SH-SY5Y (cell line): ENCODE results near the gene ARPC2.

Experiments
- GATA2 ChIP-seq: IDR thresholded peaks from 2 replicates; pipeline ENCODE4 v1.6.1; 2011; ENCODE audit warnings: mild to moderate bottlenecking, low read depth, low read length
- GATA3 ChIP-seq: IDR thresholded peaks from 2 replicates; pipeline ENCODE4 v1.6.1; 2011; ENCODE audit warnings: low read depth, mild to moderate bottlenecking, low read length, moderate library complexity

GRCh38 chr2:218209078-218209477, 7.9 kb upstream of the ARPC2 start:
- TF ChIP-seq GATA2 (no peak), GATA3 (no peak)
